Adrenal gland (tissue), 12 donors: ENCODE data around the gene POF1B. TPM values are rescaled to one million over a fixed set of nuclear protein-coding genes. Genes with fewer than 3 reads are reported as not detected.
"Not testable (repeated sequence)": the region's sequence is repeated elsewhere in the genome, so short reads cannot be mapped to it uniquely, and the experiment has no call there.

ENCODE experiments used
- DNase-seq, 7 donors: peaks; one replicate each; pipeline ENCODE4 v3.0.0-alpha.2; 2019 to 2020
- H3K27ac ChIP-seq, 5 donors: fragments of 200-600 bp; sonication (generic) in 4 of 5; 1 replicate in 3 of 5; 2 replicates in 2 of 5; pipeline versions ENCODE4 v1.5.1 to v1.8.0; 2016 to 2020; ENCODE audit warnings: mild to moderate bottlenecking in 1 of 5
- H3K27me3 ChIP-seq: fragments of 200-600 bp; 2 replicates; pipeline ENCODE4 v1.8.0; 2021
- H3K36me3 ChIP-seq, 2 donors: fragments of 200-600 bp; replicated peaks in 1 of 2; 1 replicate in 1 of 2; 2 replicates in 1 of 2; pipeline versions ENCODE4 v1.5.1 to v1.8.0; 2018 to 2022
- H3K4me1 ChIP-seq, 2 donors: fragments of 200-600 bp; replicated peaks in 1 of 2; 1 replicate in 1 of 2; 2 replicates in 1 of 2; pipeline versions ENCODE4 v1.5.1 to v1.8.0; 2018 to 2021
- H3K4me3 ChIP-seq, 4 donors: fragments of 200-600 bp; sonication (generic) in 3 of 4; one replicate each; pipeline ENCODE4 v1.5.1; 2016 to 2018
- H3K9me3 ChIP-seq, 3 donors: fragments of 200-600 bp; sonication (generic) in 1 of 3; replicated peaks in 1 of 3; 1 replicate in 2 of 3; 2 replicates in 1 of 3; pipeline versions ENCODE4 v1.5.1 to v1.8.0; 2016 to 2021
- POLR2A ChIP-seq, 2 donors: fragments of 450-650 bp; IDR thresholded peaks; one replicate each; pipeline ENCODE4 v1.6.1; 2017; ENCODE audit warnings: antibody characterized with exemption in 2 of 2, mild to moderate bottlenecking in 2 of 2, moderate library complexity in 1 of 2
- WGBS, 4 donors: extraction: QIAGEN DNeasy Blood & Tissue Kit in 2 of 4; methylation state at CpG; one replicate each; pipeline versions ENCODE4 v1.1.5 to v1.1.7; 2013 to 2017; 5-methylcytosine and 5-hydroxymethylcytosine counted together
- intact Hi-C, 2 donors: fragments of 100-400 bp; cut with DNase I; formaldehyde crosslinking; loops; one replicate each; pipeline versions ENCODE4 v1.14.1 to v1.15.0; 2022 to 2023
- polyA plus RNA-seq, 3 donors: library from polyadenylated mRNA; stranded (reverse); fragments of 200-250 nt in 2 of 3; fragments of 350-450 nt in 1 of 3; fragmentation: Illumina TruSeq in 1 of 3; extraction: RNeasy Lipid Tissue Mini Kit (QIAGEN cat#74804) in 1 of 3; gene quantifications; one replicate each; pipeline ENCODE4 v1.2.3, GENCODE V29; 2013 to 2014
- total RNA-seq, 9 donors: library from RNA; depleted of rRNA in 4 of 9; stranded (reverse); fragments of >200 nt in 4 of 9; fragments of 120-200 nt in 1 of 9; fragmentation: NEBNext Ultra II Directional in 1 of 9; extraction: Animal tissue kit (Norgen Biotek cat#: 25700) in 1 of 9; gene quantifications; one replicate each; pipeline versions ENCODE4 v1.1.0 to v1.2.4, GENCODE V29; 2013 to 2023
- TF ChIP-seq, protein P1 (sequence below), 6 experiments: fragments of 450-650 bp in 4 of 6; fragments of 200-600 bp in 2 of 6; sonication (generic) in 1 of 6; IDR thresholded peaks; 1 replicate in 5 of 6; 2 replicates in 1 of 6; pipeline versions ENCODE4 v1.5.1 to v1.8.0; 2016 to 2021; ENCODE audit warnings: antibody characterized with exemption in 6 of 6, mild to moderate bottlenecking in 2 of 6, moderate library complexity in 1 of 6
- donor health status: healthy with polysubstance abuse.
- donor health status: Bipolar disorder and iron deficiency.
- donor health status: DM: yes; HTN: yes; CAD: no.
- donor health status: DM: no; HTN: no; CAD: no.
- donor health status: DM: no; HTN: no; CAD: no.
- donor health status: DM: yes; HTN: yes; CAD: no.

POF1B gene
- total and polyA plus RNA-seq, 12 donors = 0.06 to 2.0 (median 0.27) TPM

DNA sequence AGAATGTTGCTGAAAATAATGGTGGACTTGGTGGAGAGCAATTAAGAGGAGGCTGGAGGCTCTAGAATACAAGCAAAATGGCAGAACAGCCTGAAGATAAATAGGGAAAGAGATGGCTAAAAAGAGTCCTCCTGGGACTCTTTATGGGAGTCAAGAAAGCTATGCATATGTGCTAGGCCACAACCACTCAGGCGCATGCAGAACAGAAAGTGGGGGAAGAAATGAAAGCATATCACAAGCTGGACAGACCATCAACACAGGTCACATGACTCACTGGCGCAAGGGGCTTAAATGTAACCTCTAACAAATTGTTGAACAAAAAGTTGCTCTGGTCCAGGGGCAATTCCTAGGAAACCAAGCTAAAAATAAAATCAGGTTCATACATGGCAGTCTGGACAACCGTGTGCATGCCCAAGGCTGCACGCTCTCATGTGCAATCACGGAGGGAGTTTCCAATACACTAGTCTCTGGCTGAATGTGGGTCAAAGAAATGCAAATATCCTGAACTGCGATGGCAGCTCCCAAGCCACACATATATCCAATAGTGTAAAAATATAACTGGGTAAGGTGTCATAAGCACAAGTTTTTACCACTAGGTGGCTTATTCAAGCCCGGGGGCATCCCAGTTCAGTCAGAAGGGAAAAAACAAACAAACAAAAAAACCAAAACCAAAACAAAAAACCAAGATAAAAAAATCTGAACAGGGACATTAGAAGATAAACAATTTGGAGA, 90.3 kb downstream of the POF1B start:
- H3K27me3 ChIP-seq = no peaks in the 10 kb centered on the region
- TF ChIP-seq, protein P1, sequence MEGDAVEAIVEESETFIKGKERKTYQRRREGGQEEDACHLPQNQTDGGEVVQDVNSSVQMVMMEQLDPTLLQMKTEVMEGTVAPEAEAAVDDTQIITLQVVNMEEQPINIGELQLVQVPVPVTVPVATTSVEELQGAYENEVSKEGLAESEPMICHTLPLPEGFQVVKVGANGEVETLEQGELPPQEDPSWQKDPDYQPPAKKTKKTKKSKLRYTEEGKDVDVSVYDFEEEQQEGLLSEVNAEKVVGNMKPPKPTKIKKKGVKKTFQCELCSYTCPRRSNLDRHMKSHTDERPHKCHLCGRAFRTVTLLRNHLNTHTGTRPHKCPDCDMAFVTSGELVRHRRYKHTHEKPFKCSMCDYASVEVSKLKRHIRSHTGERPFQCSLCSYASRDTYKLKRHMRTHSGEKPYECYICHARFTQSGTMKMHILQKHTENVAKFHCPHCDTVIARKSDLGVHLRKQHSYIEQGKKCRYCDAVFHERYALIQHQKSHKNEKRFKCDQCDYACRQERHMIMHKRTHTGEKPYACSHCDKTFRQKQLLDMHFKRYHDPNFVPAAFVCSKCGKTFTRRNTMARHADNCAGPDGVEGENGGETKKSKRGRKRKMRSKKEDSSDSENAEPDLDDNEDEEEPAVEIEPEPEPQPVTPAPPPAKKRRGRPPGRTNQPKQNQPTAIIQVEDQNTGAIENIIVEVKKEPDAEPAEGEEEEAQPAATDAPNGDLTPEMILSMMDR (IDR thresholded peaks at IDR 0.05) = no peak
- TF ChIP-seq POLR2A (IDR thresholded peaks at IDR 0.05) = no peak
- no peak for DNase-seq
- H3K27ac ChIP-seq = no peak overlapping the region
- no peaks in the 10 kb centered on the region for H3K36me3 ChIP-seq
- H3K4me1 ChIP-seq = no peaks in the 10 kb centered on the region
- WGBS, 4 donors = 77 to 92% (median 85%) methylated on average over 7 of the region's 7 CpGs
- no peaks in the 10 kb centered on the region for H3K9me3 ChIP-seq
- intact Hi-C loops = no loop called here
- no peak overlapping the region for H3K4me3 ChIP-seq

DNA sequence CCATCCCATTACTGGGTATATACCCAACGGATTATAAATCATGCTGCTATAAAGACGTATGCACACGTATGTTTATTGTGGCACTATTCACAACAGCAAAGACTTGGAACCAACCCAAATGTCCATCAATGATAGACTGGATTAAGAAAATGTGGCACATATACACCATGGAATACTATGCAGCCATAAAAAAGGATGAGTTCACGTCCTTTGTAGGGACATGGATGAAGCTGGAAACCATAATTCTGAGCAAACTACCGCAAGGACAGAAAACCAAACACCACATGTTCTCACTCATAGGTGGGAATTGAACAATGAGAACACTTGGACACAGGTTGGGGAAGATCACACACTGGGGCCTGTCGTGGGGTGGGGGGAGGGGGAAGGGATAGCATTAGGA, 94.2 kb downstream of the POF1B start:
- H3K36me3 ChIP-seq, intact Hi-C loops, H3K27ac ChIP-seq, H3K4me3 ChIP-seq, H3K9me3 ChIP-seq, DNase-seq, H3K4me1 ChIP-seq, H3K27me3 ChIP-seq: not testable (repeated sequence)
- 86 to 100% (median 90%) methylated on average over 4 to 6 of the region's 6 CpGs for WGBS, 4 donors

DNA sequence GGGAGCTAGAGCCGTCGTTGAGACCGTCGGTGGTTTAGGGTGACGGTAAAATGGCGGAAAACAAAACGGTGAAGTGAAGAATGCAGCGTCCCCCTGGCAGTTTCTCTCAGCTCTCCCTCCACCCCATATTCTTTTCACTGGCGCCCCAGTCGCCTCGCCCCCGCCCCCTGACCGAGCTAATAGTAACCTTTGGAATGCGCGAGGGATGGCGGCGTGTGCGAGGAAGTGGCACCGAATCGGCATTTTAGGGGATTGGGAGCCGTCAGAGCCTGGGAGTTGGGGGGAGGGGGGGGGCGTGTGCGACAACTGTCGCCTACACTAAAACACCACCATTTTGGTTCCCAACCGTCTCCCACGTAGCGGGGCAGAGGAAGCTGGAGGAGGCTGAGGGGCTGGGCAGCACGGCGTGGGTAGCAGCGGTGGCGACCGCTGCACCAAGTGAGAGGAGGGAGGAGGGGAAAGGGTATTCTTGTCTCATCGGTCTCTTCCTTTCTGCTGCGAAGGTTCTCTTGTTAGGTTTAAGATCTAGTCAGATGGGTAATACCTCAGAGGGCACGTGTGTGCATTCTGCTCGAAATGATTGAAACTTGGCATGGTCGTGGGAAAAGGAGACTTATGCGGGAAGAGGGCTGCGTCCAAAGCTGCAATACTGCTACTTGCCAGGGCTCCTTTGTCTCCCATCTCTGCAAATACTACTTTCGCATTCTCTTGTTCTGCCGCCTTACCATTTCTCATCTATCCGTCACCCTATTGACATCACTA, 134.8 kb downstream of the POF1B start:
- Histone ChIP-seq H3K27ac (peak overlapping the region in 4 of 5 donors; percentile 62 to 80 (median 70)), H3K36me3 (no peaks in the 10 kb centered on the region), H3K9me3 (no peaks in the 10 kb centered on the region), H3K4me1 (no peaks in the 10 kb centered on the region), H3K27me3 (no peaks in the 10 kb centered on the region), H3K4me3 (peak overlapping the region in 3 of 4 donors; percentile 34 to 54 (median 40))
- WGBS, 4 donors = 0 to 35% (median 13%) methylated on average over 11 to 42 of the region's 42 CpGs
- DNase-seq = peak in 5 of 7 donors; percentile 5 to 24 (median 17)
- intact Hi-C loops = no loop called here
- TF ChIP-seq POLR2A (IDR thresholded peaks at IDR 0.05) = no peak
- TF ChIP-seq, protein P1 (IDR thresholded peaks at IDR 0.05) = no peak

DNA sequence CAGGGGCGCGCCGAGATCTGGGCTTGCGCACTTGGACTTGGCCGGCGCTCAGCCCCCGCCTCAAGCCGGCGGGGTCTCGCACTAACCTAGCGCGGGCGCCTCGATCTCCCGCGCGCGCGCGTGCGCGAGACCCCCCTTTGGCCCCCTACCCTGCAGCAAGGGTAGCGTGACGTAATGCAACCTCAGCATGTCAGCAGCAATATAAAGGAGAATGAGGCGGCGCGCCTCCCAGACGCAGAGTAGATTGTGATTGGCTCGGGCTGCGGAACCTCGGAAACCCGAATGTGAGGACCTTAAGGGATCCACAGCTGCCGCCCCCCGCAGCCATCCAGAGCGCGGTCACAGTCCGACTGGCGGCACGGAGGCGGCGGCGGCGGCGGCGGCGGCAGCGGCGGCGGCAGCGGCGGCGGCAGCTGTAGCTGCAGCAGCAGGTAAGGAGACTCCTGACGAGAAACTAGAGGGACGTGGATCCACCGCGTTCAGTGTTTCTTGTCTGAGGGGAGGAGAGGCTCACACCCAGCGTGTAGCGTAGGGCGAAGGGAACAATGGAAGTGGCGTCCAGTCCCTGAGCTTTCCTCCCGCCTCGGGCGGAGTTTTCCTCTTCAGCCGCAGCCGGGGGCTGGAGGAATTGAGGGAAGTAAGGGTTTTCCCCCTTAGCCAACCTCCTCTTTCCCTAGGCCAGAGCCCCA, 135.6 kb downstream of the POF1B start, which contains the start of the genes SATL1 and ZNF711:
Gene SATL1 (minus strand): TSS at position 19 of the 689 bp plus-strand sequence. CDS start 134,811 bp downstream, outside the sequence.
Gene ZNF711 (plus strand): TSS at position 231 of the 689 bp plus-strand sequence. CDS start 3,582 bp downstream, outside the sequence.
- TF ChIP-seq POLR2A (IDR thresholded peaks at IDR 0.05) = peak; percentile 20 to 82
- TF ChIP-seq, protein P1 (IDR thresholded peaks at IDR 0.05) = no peak
- no peaks in the 10 kb centered on the region for H3K4me1 ChIP-seq
- no peaks in the 10 kb centered on the region for H3K27me3 ChIP-seq
- H3K9me3 ChIP-seq = no peaks in the 10 kb centered on the region
- peak; percentile 56 to 82 (median 68) for DNase-seq
- intact Hi-C loops = no loop called here
- WGBS, 4 donors = 0 to 51% (median 12%) methylated on average over 4 to 65 of the region's 65 CpGs
- peak within 1 kb of the TSS in 3 of 4 donors; percentile 34 to 54 (median 40) for H3K4me3 ChIP-seq
- peak within 1 kb of the TSS in 4 of 5 donors; percentile 62 to 80 (median 70) for H3K27ac ChIP-seq
- no peaks in the 10 kb centered on the region for H3K36me3 ChIP-seq
